Kidney (tissue), 14 donors: ENCODE data around the gene PRSS48. TPM values are rescaled to one million over a fixed set of nuclear protein-coding genes. Genes with fewer than 3 reads are reported as not detected.

Experiments
- DNase-seq, 5 donors: peaks; one replicate each; pipeline ENCODE4 v3.0.0-alpha.2; 2013 to 2020
- FAIRE-seq: peaks from 2 replicates; lab custom pipeline; 2012; peaks lifted over from hg19 to GRCh38; lab: Jason Lieb, UNC
- H3K27ac ChIP-seq, 2 donors: one replicate each; pipeline ENCODE4 v1.7.0; 2013; ENCODE audit warnings: low read depth in 2 of 2, low read length in 2 of 2, inconsistent platforms in 1 of 2
- H3K27me3 ChIP-seq: one replicate; pipeline ENCODE4 v1.7.1; 2013; ENCODE audit warnings: low read length, inconsistent platforms; ENCODE audit not compliant: control insufficient read depth, insufficient read depth
- H3K36me3 ChIP-seq, 3 donors: one replicate each; pipeline versions ENCODE4 v1.7.0 to v1.7.1; 2013; ENCODE audit warnings: low read length in 3 of 3, control low read depth in 1 of 3, inconsistent platforms in 1 of 3; ENCODE audit not compliant: insufficient read depth in 3 of 3, control insufficient read depth in 2 of 3
- H3K4me1 ChIP-seq, 3 donors: one replicate each; pipeline versions ENCODE4 v1.7.0 to v1.7.1; 2013; ENCODE audit warnings: low read length in 3 of 3, inconsistent platforms in 1 of 3, low read depth in 1 of 3; ENCODE audit not compliant: control insufficient read depth in 2 of 3, insufficient read depth in 2 of 3
- H3K4me3 ChIP-seq, 3 donors: one replicate each; pipeline versions ENCODE4 v1.7.0 to v1.8.1; 2013; ENCODE audit warnings: low read length in 3 of 3, control low read depth in 1 of 3, inconsistent platforms in 1 of 3
- H3K9ac ChIP-seq, 3 donors: one replicate each; pipeline versions ENCODE4 v1.7.0 to v1.7.1; 2013; ENCODE audit warnings: low read length in 3 of 3, control low read depth in 1 of 3, inconsistent platforms in 1 of 3
- H3K9me3 ChIP-seq, 3 donors: one replicate each; pipeline versions ENCODE4 v1.7.0 to v1.7.1; 2013; ENCODE audit warnings: low read length in 3 of 3, control low read depth in 1 of 3, inconsistent platforms in 1 of 3; ENCODE audit not compliant: control insufficient read depth in 2 of 3, insufficient read depth in 1 of 3
- intact Hi-C: fragments of 100-400 bp; cut with DNase I; formaldehyde crosslinking; loops from one replicate; pipeline ENCODE4 v1.11.1; 2022
- polyA plus RNA-seq: library from polyadenylated mRNA; stranded (reverse); fragments of 350-450 nt; fragmentation: Illumina TruSeq; extraction: RNeasy Lipid Tissue Mini Kit (QIAGEN cat#74804); gene quantifications from one replicate; pipeline ENCODE4 v1.2.3, GENCODE V29; 2014; ENCODE audit warnings: low read depth, low replicate concordance; ENCODE audit not compliant: insufficient read depth
- total RNA-seq: library from RNA; stranded (reverse); fragmentation: NEBNext Ultra II Directional; extraction: Animal tissue kit (Norgen Biotek cat#: 25700); gene quantifications from one replicate; pipeline ENCODE4 v1.2.1, GENCODE V29; 2021
- TF ChIP-seq, protein P1 (sequence below): IDR thresholded peaks from 3 replicates; pipeline ENCODE4 v1.5.1; 2012; ENCODE audit warnings: mild to moderate bottlenecking, moderate library complexity, borderline replicate concordance; ENCODE audit not compliant: insufficient read depth; ENCODE audit errors: extremely low read depth
- donor health status: control.
- donor health status: control.
- donor health status: control.
- donor health status: control.
- donor health status: control.
- donor health status: DM: yes; HTN: yes; CAD: no.
- donor health status: Normal renal cell carcinoma (clear cell type).

Gene PRSS48
- total and polyA plus RNA-seq, 2 donors from 2014 or later, result not detected

- FAIRE-seq (no peak), DNase-seq (no peak)
- Histone ChIP-seq H3K4me3 (no peak overlapping the region), H3K27me3 (no peaks in the 10 kb centered on the region), H3K9me3 (no peaks in the 10 kb centered on the region), H3K27ac (peak overlapping the region in 1 of 2 donors; percentile 14), H3K36me3 (no peaks in the 10 kb centered on the region), H3K4me1 (peaks cover 0 to 7% (median 5%) of the 10 kb centered on the region in 3 donors), H3K9ac (no peak overlapping the region)
- intact Hi-C loops, result no loop called here
- TF ChIP-seq, protein P1, sequence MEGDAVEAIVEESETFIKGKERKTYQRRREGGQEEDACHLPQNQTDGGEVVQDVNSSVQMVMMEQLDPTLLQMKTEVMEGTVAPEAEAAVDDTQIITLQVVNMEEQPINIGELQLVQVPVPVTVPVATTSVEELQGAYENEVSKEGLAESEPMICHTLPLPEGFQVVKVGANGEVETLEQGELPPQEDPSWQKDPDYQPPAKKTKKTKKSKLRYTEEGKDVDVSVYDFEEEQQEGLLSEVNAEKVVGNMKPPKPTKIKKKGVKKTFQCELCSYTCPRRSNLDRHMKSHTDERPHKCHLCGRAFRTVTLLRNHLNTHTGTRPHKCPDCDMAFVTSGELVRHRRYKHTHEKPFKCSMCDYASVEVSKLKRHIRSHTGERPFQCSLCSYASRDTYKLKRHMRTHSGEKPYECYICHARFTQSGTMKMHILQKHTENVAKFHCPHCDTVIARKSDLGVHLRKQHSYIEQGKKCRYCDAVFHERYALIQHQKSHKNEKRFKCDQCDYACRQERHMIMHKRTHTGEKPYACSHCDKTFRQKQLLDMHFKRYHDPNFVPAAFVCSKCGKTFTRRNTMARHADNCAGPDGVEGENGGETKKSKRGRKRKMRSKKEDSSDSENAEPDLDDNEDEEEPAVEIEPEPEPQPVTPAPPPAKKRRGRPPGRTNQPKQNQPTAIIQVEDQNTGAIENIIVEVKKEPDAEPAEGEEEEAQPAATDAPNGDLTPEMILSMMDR, result no peak
These were observed 7.7 kb downstream of the PRSS48 start for GRCh38 chr4:151284534-151285245.

DNA sequence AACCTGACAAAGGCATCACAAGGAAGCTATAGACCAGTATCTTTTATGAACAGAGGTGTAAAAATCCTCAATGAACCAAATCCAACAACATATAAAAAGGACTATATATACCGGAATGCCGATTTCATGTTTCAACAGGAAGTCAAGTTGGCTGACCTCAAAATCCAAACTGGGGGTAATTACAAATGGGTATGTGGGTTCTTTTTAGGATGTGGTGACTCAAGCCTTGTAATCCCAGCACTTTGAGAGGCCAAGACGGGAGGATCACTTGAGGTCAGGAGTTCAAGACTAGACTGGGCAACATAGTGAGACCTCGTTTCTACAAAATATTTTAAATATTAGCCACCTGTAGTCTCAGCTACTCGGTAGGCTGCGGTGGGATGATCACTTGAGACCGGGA is 10.4 kb downstream of the PRSS48 start:
- Histone ChIP-seq H3K4me1 (peaks cover 0 to 7% (median 5%) of the 10 kb centered on the region in 3 donors), H3K36me3 (no peaks in the 10 kb centered on the region), H3K27ac (no peak overlapping the region), H3K9ac (no peak overlapping the region), H3K27me3 (no peaks in the 10 kb centered on the region), H3K4me3 (no peak overlapping the region), H3K9me3 (no peaks in the 10 kb centered on the region)
- no peak for DNase-seq
- intact Hi-C loops, result no loop called here
- FAIRE-seq, result no peak
- TF ChIP-seq, protein P1, result no peak

DNA sequence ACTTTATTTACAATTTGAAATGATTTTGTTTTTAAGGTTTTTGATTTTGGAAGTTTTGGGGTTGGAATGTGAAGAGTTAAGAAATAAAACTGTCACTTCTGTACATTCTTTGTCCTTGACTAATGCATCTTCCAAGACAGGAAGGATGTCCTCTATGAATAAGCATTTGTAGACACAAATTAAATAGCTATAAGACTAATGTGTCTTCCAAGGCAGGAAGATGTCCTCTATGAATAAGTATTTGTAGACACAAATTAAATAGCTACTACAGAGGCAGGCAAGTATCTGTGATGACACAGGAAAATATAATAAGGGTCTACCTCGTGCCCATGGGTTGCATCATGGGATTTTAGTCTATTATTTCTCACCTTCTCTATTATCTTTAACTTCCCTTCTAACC is 14.5 kb downstream of the PRSS48 start:
- intact Hi-C loops, result no loop called here
- H3K27me3 ChIP-seq, result no peaks in the 10 kb centered on the region
- TF ChIP-seq, protein P1, result no peak
- DNase-seq (no peak), FAIRE-seq (no peak)
- H3K36me3 ChIP-seq, result no peaks in the 10 kb centered on the region
- H3K9me3 ChIP-seq, result no peaks in the 10 kb centered on the region
- H3K9ac ChIP-seq, result no peak overlapping the region
- peaks cover 0 to 6% (median 4%) of the 10 kb centered on the region in 3 donors for H3K4me1 ChIP-seq
- no peak overlapping the region for H3K27ac ChIP-seq
- no peak overlapping the region for H3K4me3 ChIP-seq
